Small intestine (tissue), 7 donors: ENCODE measurements around the gene PSG7. TPM values are rescaled to one million over a fixed set of nuclear protein-coding genes. Genes with fewer than 3 reads are reported as not detected.
"Not testable (repeated sequence)": the region's sequence is repeated elsewhere in the genome, so short reads cannot be mapped to it uniquely, and the experiment has no call there.

Experiments
- DNase-seq, 2 donors: peaks; one replicate each; pipeline versions ENCODE4 v3.0.0 to v3.0.0-alpha.2; 2013
- FAIRE-seq: peaks from 2 replicates; lab custom pipeline; 2012; peaks lifted over from hg19 to GRCh38; lab: Jason Lieb, UNC
- H3K27ac ChIP-seq, 3 donors: one replicate each; pipeline ENCODE4 v1.5.1; 2013; ENCODE audit warnings: low read length in 2 of 3, mild to moderate bottlenecking in 2 of 3, control low read depth in 1 of 3, inconsistent platforms in 1 of 3, low read depth in 1 of 3, moderate library complexity in 1 of 3
- H3K27me3 ChIP-seq, 3 donors: one replicate each; pipeline ENCODE4 v1.6.1; 2013; ENCODE audit warnings: low read length in 3 of 3, inconsistent platforms in 1 of 3; ENCODE audit not compliant: control insufficient read depth in 3 of 3, insufficient read depth in 3 of 3
- H3K36me3 ChIP-seq, 3 donors: one replicate each; pipeline ENCODE4 v1.6.1; 2013; ENCODE audit warnings: low read length in 3 of 3, inconsistent platforms in 1 of 3, low read depth in 1 of 3, mild to moderate bottlenecking in 1 of 3, moderate library complexity in 1 of 3; ENCODE audit not compliant: control insufficient read depth in 3 of 3, insufficient read depth in 2 of 3
- H3K4me1 ChIP-seq, 3 donors: one replicate each; pipeline ENCODE4 v1.6.1; 2013; ENCODE audit warnings: low read length in 2 of 3, inconsistent platforms in 1 of 3, low read depth in 1 of 3, mild to moderate bottlenecking in 1 of 3, moderate library complexity in 1 of 3; ENCODE audit not compliant: control insufficient read depth in 3 of 3, insufficient read depth in 2 of 3
- H3K4me3 ChIP-seq, 3 donors: one replicate each; pipeline ENCODE4 v1.5.1; 2013; ENCODE audit warnings: low read length in 3 of 3, control low read depth in 1 of 3, inconsistent platforms in 1 of 3, low read depth in 1 of 3, mild to moderate bottlenecking in 1 of 3, moderate library complexity in 1 of 3
- H3K9me3 ChIP-seq, 2 donors: one replicate each; pipeline ENCODE4 v1.6.1; 2013; ENCODE audit warnings: low read depth in 1 of 2, low read length in 1 of 2; ENCODE audit not compliant: control insufficient read depth in 2 of 2, insufficient read depth in 1 of 2
- WGBS, 3 donors: extraction: QIAGEN DNeasy Blood & Tissue Kit; methylation state at CpG; one replicate each; pipeline ENCODE4 v1.1.7; 2013; 5-methylcytosine and 5-hydroxymethylcytosine counted together
- polyA plus RNA-seq, 4 donors: library from polyadenylated mRNA; stranded (reverse) in 3 of 4; unstranded in 1 of 4; fragments of 200-250 nt in 3 of 4; fragments of 120-200 nt in 1 of 4; gene quantifications; one replicate each; pipeline versions ENCODE4 v1.2.1 to v1.2.3, GENCODE V29; 2013
- donor health status: healthy with polysubstance abuse.
- donor health status: control.
- donor health status: control.
- donor health status: Bipolar disorder and iron deficiency.
- donor health status: healthy.

The PSG7 gene
- polyA plus RNA-seq, 4 donors, result not detected

DNA sequence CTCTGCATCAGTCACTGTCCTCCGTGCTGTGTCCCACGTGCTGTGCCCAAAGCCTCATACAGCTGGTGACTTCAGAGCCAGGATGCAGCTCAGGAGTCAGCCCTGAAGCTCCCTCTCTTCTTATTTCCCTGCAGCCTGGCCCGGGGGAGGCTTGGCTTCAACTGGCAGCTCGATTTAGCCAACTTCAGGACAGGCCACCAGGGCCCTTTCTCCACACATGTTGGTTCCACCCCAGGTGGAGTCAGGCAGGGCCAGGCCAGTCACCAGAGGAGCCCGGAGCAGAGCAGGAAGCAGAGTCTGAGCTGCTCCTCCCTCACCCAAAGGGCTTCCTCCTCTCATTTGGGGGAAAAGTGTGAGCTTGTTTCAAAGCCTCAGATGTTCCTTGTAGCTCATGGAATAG, 30.8 kb downstream of the PSG7 start:
- not testable (repeated sequence) for H3K36me3 ChIP-seq, FAIRE-seq, H3K27ac ChIP-seq, H3K9me3 ChIP-seq, H3K27me3 ChIP-seq, H3K4me3 ChIP-seq, DNase-seq, H3K4me1 ChIP-seq
- WGBS, 3 donors, result 55 to 63% (median 60%) methylated on average over 5 of the region's 5 CpGs

- not testable (repeated sequence) for FAIRE-seq, H3K4me3 ChIP-seq, H3K36me3 ChIP-seq, H3K9me3 ChIP-seq, H3K27ac ChIP-seq, H3K27me3 ChIP-seq, DNase-seq, H3K4me1 ChIP-seq
- WGBS, 3 donors, result 78 to 83% (median 82%) methylated on average over 4 of the region's 4 CpGs
These were observed 36.4 kb downstream of the PSG7 start for GRCh38 chr19:42900561-42900960.

DNA sequence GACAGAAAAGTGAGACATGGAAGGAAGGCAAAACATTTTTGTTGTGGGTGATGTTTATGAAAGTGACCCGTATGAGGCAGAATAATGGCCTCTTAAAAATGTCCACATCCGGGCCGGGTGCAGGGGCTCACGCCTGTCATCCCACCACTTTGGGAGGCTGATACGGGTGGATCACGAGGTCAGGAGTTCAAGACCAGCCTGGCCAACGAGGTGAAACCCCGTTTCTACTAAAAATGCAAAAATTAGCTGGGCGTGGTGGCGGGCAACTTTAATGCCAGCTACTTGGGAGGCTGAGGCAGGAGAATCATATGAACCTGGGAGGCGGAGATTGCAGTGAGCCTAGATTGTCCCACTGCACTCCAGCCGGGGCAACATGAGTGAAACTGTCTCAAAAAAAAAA, 37.3 kb downstream of the PSG7 start:
- not testable (repeated sequence) for H3K4me3 ChIP-seq, H3K4me1 ChIP-seq, H3K27ac ChIP-seq, H3K27me3 ChIP-seq, H3K9me3 ChIP-seq, H3K36me3 ChIP-seq, FAIRE-seq, DNase-seq
- WGBS, 3 donors, result 78 to 85% (median 83%) methylated on average over 12 of the region's 12 CpGs

DNA sequence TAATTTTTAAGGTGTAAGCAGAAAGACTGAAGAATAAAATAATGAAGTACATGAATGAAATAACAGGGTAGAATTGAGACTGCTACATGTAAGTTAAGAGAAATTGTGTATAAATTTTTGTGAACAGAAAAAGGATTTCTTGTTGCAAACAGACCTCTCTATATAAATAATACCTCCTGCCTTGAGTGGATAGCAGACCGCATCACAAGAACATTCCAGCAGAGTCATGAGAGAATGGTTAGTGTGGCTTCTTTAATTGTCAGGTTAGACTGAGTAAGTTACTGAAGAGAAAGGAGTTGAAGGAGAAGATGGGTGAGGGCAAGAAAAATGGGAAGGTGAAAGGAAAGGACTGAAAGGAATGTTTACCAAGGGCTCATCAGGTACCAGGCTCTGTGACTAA, 37.9 kb downstream of the PSG7 start:
- H3K4me1 ChIP-seq, H3K36me3 ChIP-seq, H3K4me3 ChIP-seq, DNase-seq, H3K27me3 ChIP-seq, H3K27ac ChIP-seq, H3K9me3 ChIP-seq, FAIRE-seq: not testable (repeated sequence)
- 74 to 81% (median 78%) methylated on average over 1 of the region's 1 CpG for WGBS, 3 donors

DNA sequence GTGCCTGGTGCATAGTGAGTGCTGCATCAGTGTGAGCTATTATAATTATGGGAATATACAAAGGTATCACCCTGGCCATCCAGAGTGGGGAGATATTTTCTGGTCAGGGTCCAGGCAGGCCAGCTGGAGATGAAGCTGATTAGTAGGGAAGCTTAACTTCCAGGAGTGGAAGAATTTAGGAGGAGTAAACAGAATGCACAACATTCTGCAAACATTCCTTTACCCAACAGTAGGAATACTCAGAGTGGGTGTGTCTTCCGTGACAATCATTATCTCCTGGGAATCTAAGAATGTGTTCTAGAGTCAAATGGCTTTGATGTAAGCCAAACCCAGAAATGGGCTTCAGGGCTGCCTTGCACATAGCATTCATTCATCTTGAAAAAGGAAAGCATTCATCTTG, 38.4 kb downstream of the PSG7 start:
- WGBS, 3 donors, result 29 to 53% (median 38%) methylated on average over 1 of the region's 1 CpG
- H3K36me3 ChIP-seq, H3K27me3 ChIP-seq, H3K27ac ChIP-seq, DNase-seq, H3K9me3 ChIP-seq, FAIRE-seq, H3K4me3 ChIP-seq, H3K4me1 ChIP-seq: not testable (repeated sequence)

GRCh38 chr19:42897729-42898128, 39.3 kb downstream of the PSG7 start:
- H3K4me3 ChIP-seq, H3K4me1 ChIP-seq, DNase-seq, H3K27ac ChIP-seq, FAIRE-seq, H3K9me3 ChIP-seq, H3K27me3 ChIP-seq, H3K36me3 ChIP-seq: not testable (repeated sequence)
- 4 to 16% (median 5%) methylated on average over 1 of the region's 1 CpG for WGBS, 3 donors

DNA sequence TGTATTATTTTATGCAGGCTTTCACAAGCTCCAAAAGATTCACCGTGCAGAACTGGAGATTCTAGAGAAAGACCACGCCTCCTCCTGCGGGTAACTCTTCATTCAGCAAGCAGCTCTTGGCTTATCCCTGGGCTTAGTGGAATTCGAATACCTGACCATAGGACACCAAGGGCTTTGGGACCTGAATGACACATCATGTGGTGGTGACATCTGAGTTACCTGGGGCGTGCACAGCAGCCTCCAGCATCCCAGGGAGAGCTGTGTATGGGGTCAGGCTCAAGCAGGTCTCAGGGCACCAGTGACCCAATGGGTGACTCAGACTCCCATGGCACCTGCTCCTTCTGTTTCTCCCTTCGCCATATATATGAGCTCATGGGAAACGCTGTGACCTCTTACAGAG, 46.6 kb downstream of the PSG7 start:
- H3K9me3 ChIP-seq, H3K36me3 ChIP-seq, H3K4me3 ChIP-seq, H3K27me3 ChIP-seq, H3K4me1 ChIP-seq, H3K27ac ChIP-seq, DNase-seq, FAIRE-seq: not testable (repeated sequence)
- WGBS, 3 donors, result 74 to 88% (median 88%) methylated on average over 7 of the region's 7 CpGs

- DNase-seq, H3K27ac ChIP-seq, H3K36me3 ChIP-seq, H3K27me3 ChIP-seq, H3K4me3 ChIP-seq, H3K9me3 ChIP-seq, FAIRE-seq, H3K4me1 ChIP-seq: not testable (repeated sequence)
These were observed 49.0 kb downstream of the PSG7 start for GRCh38 chr19:42887876-42888445.

DNA sequence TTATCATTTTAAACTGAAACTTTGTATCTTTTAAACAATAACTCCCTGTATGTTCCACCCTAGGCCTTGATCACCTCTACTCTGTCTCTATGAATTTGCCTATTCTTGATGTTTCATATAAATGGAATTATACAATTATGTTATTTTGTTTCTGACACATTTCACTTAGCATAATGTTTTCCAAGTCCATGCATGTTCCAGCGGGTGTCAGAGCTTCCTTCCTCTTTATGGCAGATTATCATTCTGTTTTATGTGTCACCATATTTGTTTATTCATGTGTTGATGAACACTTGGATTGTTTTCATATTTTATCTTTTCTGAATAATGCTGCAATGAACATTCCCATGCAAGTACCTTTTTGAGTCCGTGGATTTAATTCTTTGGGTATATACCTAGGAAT, 54.3 kb downstream of the PSG7 start:
- H3K4me1 ChIP-seq, DNase-seq, H3K4me3 ChIP-seq, H3K36me3 ChIP-seq, H3K27ac ChIP-seq, FAIRE-seq, H3K9me3 ChIP-seq, H3K27me3 ChIP-seq: not testable (repeated sequence)
- WGBS, 3 donors, result 73 to 76% (median 74%) methylated on average over 2 of the region's 2 CpGs
